ENCODE data around the gene RING1.

DNA sequence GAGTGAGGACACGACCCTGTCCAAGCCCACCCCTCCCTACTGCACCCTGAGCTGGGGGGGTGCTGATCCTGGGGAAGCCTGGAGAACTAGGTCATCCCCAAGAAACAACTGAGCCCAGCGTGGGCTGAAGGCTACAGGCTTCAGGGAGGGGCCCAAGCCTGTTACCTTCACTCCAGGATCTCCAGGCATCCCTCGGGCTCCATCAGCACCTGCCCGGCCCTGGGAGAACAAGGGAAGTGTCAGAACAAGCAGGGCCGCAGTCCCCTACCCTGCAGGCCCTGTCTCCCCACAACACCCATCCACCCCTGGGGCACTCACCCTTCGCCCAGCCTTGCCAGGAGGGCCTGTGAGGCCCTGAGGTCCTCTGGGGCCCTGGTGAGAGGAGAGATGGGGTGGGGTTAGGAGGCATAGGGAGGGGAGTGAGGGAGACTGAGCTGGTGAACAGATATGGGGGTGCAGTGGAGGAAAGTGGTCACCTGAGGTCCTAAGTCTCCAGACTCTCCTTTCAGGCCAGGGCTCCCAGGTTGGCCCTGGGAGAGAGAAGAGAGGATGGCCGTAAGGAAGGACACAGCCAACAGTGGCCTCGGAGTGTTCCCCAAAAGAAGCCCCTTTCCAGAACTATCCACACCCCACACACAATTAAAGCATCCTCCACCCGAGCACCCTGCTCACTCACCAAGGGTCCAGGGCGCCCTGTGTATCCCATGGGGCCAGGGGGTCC, 29.4 kb upstream of the RING1 start:
- TF ChIP-seq POLR2A (IDR thresholded peaks at IDR 0.05; ENCODE audit: extremely low read depth, insufficient read length) (no peak), MAX (IDR thresholded peaks at IDR 0.05; ENCODE audit: low read depth, low read length) (no peak)

All from NB4 (cell line).